ENCODE measurements around the gene TNRC6C.
"Not testable (repeated sequence)": the region's sequence is repeated elsewhere in the genome, so short reads cannot be mapped to it uniquely, and the experiment has no call there.

The TNRC6C gene

GRCh38 chr17:77933777-77934398 lies 24.6 kb upstream of the TNRC6C start:
- peak; percentile 84 for DNase-seq

DNA sequence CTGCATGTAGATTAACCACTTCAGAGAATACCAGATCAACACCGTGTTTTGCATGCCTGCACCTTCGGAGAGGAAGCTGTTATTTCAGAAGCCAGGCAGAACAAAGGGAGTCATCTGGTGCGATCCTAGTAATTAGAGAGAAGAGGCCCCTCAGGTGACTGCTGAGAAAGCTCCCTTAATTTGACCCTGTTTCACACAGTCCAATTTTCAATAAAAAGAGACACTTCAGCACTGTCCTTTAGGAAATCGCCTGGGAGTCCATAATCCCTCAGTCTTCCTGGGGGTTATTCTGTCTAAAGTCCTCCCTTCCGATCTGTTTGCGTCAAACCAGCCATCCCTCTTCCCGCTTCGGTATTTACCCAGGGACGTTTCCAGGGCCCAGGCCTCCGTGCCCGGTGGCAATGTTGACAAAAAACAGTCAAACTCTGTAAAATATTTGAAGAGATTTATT lies 23.4 kb upstream of the TNRC6C start:
- DNase-seq: peak; percentile 83

- DNase-seq: not testable (repeated sequence)
Measured at GRCh38 chr17:77935744-77936143, 22.8 kb upstream of the TNRC6C start.

GRCh38 chr17:77936881-77937280 lies 21.6 kb upstream of the TNRC6C start:
- DNase-seq: no peak

GRCh38 chr17:77941004-77941403 lies 17.5 kb upstream of the TNRC6C start:
- DNase-seq: no peak

DNA sequence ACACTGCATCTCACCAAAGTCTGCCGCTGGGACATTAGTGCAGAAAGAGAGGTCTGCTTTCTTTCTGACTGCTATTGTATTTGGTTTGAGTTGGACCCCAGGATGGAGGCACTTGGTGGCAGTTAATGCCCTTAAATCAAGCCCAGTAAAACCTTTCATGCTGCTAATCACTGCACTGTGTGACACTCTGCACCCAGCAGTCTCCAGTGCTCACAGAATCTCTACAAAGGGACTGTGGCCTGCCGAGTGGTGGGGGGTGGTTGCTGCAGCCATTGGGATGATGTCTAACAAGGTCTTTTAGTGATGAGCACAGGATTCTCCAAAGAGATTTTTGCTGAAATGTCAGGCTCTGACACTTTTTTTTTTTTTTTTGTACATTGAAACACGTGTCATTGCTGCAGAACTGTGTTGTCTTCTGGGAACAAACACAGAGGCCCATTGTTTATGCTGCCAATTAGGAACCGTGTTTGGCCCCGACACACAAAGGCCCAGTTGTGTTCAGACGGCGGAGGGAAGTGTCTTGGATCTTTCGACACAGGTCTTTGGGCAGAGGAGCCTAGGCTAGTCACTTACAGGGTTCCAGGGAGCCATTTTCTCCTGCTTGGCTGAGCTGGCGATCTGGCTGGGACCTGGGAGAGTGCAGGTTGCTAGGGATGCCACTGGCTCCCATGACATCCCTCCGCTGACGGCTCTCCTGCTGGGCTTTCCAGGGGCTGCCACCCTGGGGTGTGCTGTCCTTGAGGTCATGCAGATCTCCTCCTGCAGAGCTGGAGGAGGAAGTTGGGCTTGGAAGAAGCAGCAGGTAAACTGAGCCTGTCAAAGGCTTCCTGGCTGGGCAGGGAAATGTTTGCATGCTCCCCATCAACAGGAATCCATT lies 16.2 kb upstream of the TNRC6C start:
- no peak for DNase-seq

DNA sequence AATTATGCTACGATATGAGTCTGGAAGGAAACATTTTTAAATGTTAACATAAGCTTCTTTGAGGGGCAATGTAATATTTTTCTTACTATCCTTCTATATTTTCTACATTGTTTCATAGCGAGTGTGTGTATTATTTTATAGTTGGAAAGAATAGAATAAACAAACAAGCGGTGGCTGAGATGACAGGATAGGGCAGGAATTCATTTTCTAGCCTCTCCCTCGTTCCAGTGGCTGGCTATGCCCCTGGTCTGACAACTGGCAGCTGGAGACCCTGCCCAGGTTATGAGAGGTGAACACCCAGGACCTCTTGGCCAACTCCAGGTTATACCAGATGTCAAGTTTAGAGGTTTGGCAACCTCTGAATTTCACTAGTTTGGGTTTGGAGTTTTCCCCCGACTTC lies 14.5 kb upstream of the TNRC6C start:
- DNase-seq: no peak

DNA sequence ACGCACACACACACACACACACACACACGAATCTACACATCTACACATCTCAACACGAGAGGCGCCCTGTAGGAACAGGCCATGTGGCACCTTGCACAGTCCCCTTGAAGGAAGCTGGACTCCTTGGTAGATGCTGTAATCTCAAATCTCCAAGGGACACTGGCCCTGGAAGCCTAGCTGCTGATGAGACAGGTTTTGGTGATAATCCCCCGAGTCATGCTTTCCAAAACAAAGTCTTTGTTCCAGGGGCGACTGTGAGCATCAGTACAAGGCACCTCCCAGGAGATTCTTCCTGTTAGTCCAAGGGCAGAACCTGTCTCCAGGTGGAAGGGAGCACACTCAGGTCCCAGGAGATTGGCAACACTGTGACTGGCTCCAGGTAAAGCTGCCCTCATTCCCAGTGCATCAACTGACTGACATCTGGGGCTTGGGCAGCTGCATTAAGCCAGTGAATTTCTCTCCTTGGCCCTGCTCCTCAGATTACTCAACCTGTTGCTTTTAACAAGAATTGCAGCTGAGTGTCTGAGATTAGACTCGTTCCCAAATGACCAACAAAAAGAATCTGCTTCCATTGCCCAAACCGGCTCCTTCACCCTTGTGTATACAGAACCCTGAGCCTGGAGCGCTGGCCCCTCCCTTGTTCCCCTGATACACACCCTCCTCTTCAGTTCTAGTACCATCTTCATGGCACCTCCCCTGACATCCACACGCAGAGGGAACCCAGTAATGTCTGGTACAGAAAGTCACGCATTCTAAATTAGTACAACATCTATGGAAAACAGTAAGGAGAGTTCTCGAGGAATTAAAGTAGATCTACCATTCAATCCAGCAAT lies 13.9 kb upstream of the TNRC6C start:
- peak; percentile 86 for DNase-seq

- DNase-seq: no peak
Measured at GRCh38 chr17:77946900-77947645, 11.4 kb upstream of the TNRC6C start.

- DNase-seq: no peak
Measured at GRCh38 chr17:77948690-77949114, 9.8 kb upstream of the TNRC6C start.

DNA sequence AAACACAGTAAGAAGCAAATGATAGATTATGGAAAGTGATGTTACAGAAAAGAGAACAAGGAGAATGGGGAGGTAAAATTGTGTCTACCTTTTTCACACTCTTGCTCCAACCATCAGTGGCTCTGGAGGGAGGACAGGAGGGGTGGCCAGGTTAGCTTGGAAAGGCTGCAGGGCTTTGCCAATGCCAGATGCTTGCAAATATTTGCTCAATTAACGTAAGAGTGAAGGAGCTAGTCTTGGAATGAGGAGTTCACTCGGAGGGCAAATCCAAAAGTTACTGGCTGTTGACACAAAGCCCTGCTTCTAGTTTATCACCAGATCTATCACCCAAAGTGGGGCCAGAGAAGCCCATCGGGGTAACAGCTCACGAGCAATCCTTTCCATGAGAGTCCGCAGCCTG lies 7.4 kb upstream of the TNRC6C start:
- no peak for DNase-seq

DNA sequence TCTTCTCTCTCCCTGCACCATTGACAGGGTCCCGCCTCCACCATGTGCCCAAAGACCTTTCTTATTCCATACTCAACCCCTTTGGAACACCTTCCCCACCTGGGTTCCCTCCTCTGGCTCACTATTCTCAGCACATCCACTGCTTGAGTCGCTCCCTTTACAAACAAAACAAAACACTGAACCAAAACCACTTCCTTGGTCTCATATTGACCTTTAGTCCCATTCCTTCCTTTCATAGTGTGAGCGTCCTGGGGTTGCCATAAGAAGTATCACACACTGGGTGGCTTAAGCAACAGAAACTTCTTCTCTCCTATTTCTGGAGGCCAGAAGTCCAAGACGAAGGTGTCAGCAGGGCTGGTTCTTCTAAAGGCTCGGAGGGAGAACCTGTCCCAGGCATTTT lies 6.1 kb upstream of the TNRC6C start:
- no peak for DNase-seq

DNA sequence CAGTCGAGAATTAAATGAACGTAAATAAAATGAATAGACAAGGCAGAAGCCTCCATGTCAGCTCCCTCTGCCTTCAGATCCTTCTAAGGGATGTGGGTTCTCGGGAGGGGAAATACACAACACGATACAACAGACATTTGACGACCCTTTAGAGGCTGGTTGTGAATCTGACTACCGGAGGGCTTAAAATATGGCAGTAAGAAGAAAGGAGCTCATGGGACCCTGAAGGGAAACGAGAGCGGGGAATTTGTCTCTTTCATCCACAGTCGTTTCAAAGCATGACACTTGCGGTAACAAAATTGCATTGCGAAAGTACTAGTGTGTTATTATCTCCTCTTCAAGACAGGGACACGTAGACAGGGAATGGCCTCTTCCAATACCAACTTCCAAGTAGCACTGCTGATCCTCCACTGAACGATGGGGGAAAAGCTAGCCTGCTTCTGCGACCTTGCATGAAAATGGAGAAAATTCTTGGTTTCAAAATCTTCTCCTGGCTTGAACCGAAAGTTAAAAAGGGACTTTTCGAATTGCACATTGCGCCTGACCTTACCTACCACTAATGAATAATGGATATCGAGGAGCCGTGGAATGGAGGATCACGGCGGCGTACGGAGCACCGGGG lies 1.2 kb upstream of the TNRC6C start:
- DNase-seq: no peak

DNA sequence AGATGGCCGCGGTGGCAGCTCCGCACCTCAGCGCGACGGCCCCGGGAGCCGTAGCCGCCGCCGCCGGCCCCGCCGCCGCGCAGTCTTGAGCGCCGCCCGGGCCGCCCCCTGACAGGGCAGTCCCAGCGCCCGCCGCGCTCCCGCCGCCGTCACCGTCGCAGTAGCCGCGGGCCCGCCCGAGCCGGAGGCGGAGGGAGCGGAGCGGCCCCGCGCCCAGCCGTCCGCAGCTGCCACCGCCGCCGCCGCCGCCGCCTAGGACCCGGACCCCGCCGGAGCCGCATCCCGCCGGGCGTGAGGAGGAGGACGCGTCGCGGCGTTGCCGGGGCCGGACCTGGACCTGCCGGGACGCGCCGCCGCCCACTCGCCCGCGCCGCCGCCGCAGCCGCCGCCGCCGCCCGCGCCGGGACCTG lies 218 bp downstream of the TNRC6C start:
- no peak for DNase-seq

DNA sequence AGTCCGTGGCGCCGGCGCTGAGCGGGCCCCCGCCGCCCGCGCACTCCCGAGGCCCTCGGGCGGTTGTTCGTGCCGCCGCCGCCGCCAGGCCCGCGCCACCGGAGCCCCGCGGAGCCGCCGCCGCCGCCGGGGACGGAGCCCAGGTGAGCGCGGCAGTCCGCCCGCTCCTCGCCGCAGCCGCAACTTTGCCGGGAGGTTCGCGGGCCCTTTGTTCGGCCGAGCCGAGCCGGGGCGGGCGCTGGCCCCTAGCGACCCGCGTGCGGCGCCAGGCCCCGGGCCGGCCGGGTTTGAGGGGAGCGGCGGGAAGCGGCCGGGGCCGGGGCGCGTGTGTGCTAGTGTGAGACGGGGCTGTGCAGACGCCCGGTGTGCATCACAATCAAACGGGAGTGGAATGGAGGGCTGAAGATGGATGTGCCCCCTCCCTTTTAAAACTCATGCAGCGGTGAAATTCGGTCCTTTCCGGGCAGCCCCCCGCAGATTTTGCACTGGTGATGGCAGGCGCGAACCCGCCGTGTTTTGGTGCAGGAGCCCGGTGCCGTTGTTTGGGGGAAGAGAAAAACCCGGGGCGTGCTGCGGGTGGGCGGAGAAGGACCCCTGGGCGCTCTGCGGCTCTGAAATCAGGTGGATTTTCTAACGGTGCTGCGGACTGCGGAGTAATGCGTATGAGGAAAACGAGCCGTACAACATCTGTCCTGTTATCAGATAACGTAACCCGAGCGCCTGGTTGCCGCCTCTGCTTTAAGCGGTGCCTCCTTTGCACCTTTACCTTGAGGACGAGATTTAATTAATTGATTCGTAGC lies 823 bp downstream of the TNRC6C start:
- peak; percentile 74 for DNase-seq

- peak; percentile 71 for DNase-seq
Measured at GRCh38 chr17:77959926-77960521, 1.5 kb downstream of the TNRC6C start.

- no peak for DNase-seq
Measured at GRCh38 chr17:77961741-77962140, 3.2 kb downstream of the TNRC6C start.

DNA sequence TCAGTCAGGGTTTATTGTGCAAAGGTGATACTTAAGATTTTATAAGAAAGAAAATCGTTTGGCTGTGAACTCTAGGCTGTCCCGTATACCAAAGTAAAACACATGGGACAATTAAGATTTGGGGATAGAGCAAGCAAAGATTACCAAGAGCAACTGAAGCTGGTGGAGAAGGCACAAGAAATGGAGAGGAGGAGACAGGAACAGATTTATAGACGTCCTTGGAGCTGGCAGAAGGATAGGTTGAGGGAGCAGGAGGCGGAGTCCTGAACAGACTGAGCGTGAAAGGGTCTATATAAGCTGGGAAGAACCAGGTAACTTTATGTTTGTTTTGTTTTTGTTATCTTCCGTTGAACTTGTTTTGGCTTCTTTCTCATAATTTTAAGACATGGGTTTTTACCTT lies 3.8 kb downstream of the TNRC6C start:
- DNase-seq: peak; percentile 8

DNA sequence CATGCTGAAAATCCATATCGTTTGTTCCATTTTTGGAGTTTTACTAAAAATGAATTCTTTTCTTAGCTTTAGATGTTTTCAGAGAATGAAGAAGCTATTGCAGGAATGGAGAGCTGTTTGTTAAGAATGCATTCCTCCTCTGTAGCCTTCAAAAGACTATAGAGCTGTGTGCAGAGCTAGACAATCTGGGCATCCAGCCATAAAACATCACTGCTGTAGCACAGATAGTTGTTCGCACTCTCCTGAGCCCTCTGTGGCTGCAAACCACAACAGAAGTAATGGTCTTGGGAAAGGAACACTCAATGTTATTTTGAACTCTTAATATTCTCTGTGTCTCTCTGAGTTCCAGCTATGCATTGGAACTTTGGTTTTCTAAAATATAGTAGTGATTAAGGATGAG lies 4.9 kb downstream of the TNRC6C start:
- DNase-seq: peak; percentile 71

DNA sequence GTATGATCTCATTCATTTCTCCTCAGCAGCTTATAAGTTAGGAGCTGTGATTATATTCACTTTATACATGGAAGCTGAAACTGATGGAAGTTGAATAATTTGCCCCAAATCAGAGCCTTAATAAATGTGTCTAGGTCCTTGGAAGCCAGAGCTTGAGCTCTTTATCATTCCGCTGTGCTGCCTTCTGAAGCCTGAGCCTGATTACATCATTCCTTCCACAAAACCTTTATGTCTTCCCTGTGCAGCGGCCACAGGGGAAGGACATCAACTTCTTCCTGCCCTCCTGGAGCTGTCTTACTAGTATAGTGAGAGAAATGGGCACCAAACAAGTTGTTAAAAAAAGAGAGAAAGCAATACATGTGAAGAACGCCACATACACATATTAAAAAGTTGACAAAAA lies 6.8 kb downstream of the TNRC6C start:
- no peak for DNase-seq

GRCh38 chr17:77966476-77966875 lies 8.0 kb downstream of the TNRC6C start:
- DNase-seq: no peak
